ENCODE measurements around the gene SNRNP27.

The SNRNP27 gene

GRCh38 chr2:69893684-69894551, at the start of gene SNRNP27:
TSS of gene SNRNP27 (plus strand) at chr2:69893956. CDS start at chr2:69893985, 29 bp downstream.
- peak within 1 kb of the TSS; percentile 56 for H3K27ac ChIP-seq (ENCODE audit: low read length)

GRCh38 chr2:69843993-69844392, 49.8 kb upstream of the SNRNP27 start:
- no peaks in the 10 kb centered on the region for H4K20me1 ChIP-seq (ENCODE audit: insufficient read depth, low read length)
- TF ChIP-seq CTCF (IDR thresholded peaks at IDR 0.05; ENCODE audit: low read depth, low read length) (no peak), EZH2phosphoT487 (IDR thresholded peaks at IDR 0.05; ENCODE audit: low read depth) (no peak)
- no peaks in the 10 kb centered on the region for H3K79me2 ChIP-seq (ENCODE audit: low read length)
- H3K36me3 ChIP-seq (replicated peaks; ENCODE audit: low read depth, low read length), result peaks cover 20% of the 10 kb centered on the region
- H3K9ac ChIP-seq (ENCODE audit: low read length), result no peak overlapping the region
- no peak overlapping the region for H3K4me2 ChIP-seq (ENCODE audit: low read length)
- no peaks in the 10 kb centered on the region for H3K9me3 ChIP-seq (ENCODE audit: insufficient read depth, low read length)
- no peak overlapping the region for H2AFZ ChIP-seq (ENCODE audit: low read depth, low read length)
- H3K27ac ChIP-seq (ENCODE audit: low read length), result no peak overlapping the region
- no peaks in the 10 kb centered on the region for H3K27me3 ChIP-seq (ENCODE audit: low read depth, low read length)
- no peaks in the 10 kb centered on the region for H3K4me1 ChIP-seq (ENCODE audit: low read length)
- H3K4me3 ChIP-seq (ENCODE audit: low read length), result no peak overlapping the region

More at GRCh38 chr2:69893684-69894551, at the start of gene SNRNP27:
- H4K20me1 ChIP-seq (ENCODE audit: insufficient read depth, low read length), result 0 out of 2 replicates have a peak, but pooled peaks cover 3% of the 10 kb centered on the region
- H3K9ac ChIP-seq (ENCODE audit: low read length), result peak within 1 kb of the TSS; percentile 78
- peaks cover 22% of the 10 kb centered on the region for H3K36me3 ChIP-seq (replicated peaks; ENCODE audit: low read depth, low read length)
- H3K27me3 ChIP-seq (ENCODE audit: low read depth, low read length), result no peaks in the 10 kb centered on the region
- H2AFZ ChIP-seq (ENCODE audit: low read depth, low read length), result peak within 1 kb of the TSS; percentile 100
- peaks cover 21% of the 10 kb centered on the region for H3K79me2 ChIP-seq (ENCODE audit: low read length)
- peak within 1 kb of the TSS; percentile 86 for H3K4me2 ChIP-seq (ENCODE audit: low read length)
- peaks cover 20% of the 10 kb centered on the region for H3K4me1 ChIP-seq (ENCODE audit: low read length)
- no peaks in the 10 kb centered on the region for H3K9me3 ChIP-seq (ENCODE audit: insufficient read depth, low read length)
- peak within 1 kb of the TSS; percentile 91 for H3K4me3 ChIP-seq (ENCODE audit: low read length)
- TF ChIP-seq CTCF (IDR thresholded peaks at IDR 0.05; ENCODE audit: low read depth, low read length) (no peak), EZH2phosphoT487 (IDR thresholded peaks at IDR 0.05; ENCODE audit: low read depth) (no peak)

GRCh38 chr2:69844560-69844959, 49.2 kb upstream of the SNRNP27 start:
- no peaks in the 10 kb centered on the region for H3K27me3 ChIP-seq (ENCODE audit: low read depth, low read length)
- peaks cover 21% of the 10 kb centered on the region for H3K36me3 ChIP-seq (replicated peaks; ENCODE audit: low read depth, low read length)
- H3K9ac ChIP-seq (ENCODE audit: low read length), result no peak overlapping the region
- H3K4me1 ChIP-seq (ENCODE audit: low read length), result no peaks in the 10 kb centered on the region
- H3K4me3 ChIP-seq (ENCODE audit: low read length), result no peak overlapping the region
- H3K27ac ChIP-seq (ENCODE audit: low read length), result no peak overlapping the region
- TF ChIP-seq EZH2phosphoT487 (IDR thresholded peaks at IDR 0.05; ENCODE audit: low read depth) (no peak), CTCF (IDR thresholded peaks at IDR 0.05; ENCODE audit: low read depth, low read length) (no peak)
- no peak overlapping the region for H3K4me2 ChIP-seq (ENCODE audit: low read length)
- no peaks in the 10 kb centered on the region for H3K9me3 ChIP-seq (ENCODE audit: insufficient read depth, low read length)
- H4K20me1 ChIP-seq (ENCODE audit: insufficient read depth, low read length), result no peaks in the 10 kb centered on the region
- no peak overlapping the region for H2AFZ ChIP-seq (ENCODE audit: low read depth, low read length)
- no peaks in the 10 kb centered on the region for H3K79me2 ChIP-seq (ENCODE audit: low read length)

- no peaks in the 10 kb centered on the region for H3K4me1 ChIP-seq (ENCODE audit: low read length)
- H3K36me3 ChIP-seq (replicated peaks; ENCODE audit: low read depth, low read length), result peaks cover 25% of the 10 kb centered on the region
- no peak overlapping the region for H3K4me2 ChIP-seq (ENCODE audit: low read length)
- no peaks in the 10 kb centered on the region for H3K79me2 ChIP-seq (ENCODE audit: low read length)
- H2AFZ ChIP-seq (ENCODE audit: low read depth, low read length), result no peak overlapping the region
- no peaks in the 10 kb centered on the region for H4K20me1 ChIP-seq (ENCODE audit: insufficient read depth, low read length)
- H3K9ac ChIP-seq (ENCODE audit: low read length), result no peak overlapping the region
- no peaks in the 10 kb centered on the region for H3K9me3 ChIP-seq (ENCODE audit: insufficient read depth, low read length)
- H3K4me3 ChIP-seq (ENCODE audit: low read length), result no peak overlapping the region
- H3K27me3 ChIP-seq (ENCODE audit: low read depth, low read length), result no peaks in the 10 kb centered on the region
- H3K27ac ChIP-seq (ENCODE audit: low read length), result no peak overlapping the region
- TF ChIP-seq EZH2phosphoT487 (IDR thresholded peaks at IDR 0.05; ENCODE audit: low read depth), result no peak
- no peak for TF ChIP-seq CTCF (IDR thresholded peaks at IDR 0.05; ENCODE audit: low read depth, low read length)
These were observed 47.3 kb upstream of the SNRNP27 start for GRCh38 chr2:69846182-69847067.
